Vagina (tissue), 2 donors: ENCODE measurements around the gene CD69.

Experiments used
- CTCF ChIP-seq, 3 experiments: fragments of 450-650 bp in 2 of 3; fragments of 200-600 bp in 1 of 3; sonication (generic) in 1 of 3; IDR thresholded peaks; one replicate each; pipeline ENCODE4 v1.5.1; 2017 to 2019; ENCODE audit warnings: antibody characterized with exemption in 3 of 3, mild to moderate bottlenecking in 2 of 3, moderate library complexity in 2 of 3
- POLR2A ChIP-seq, 2 donors: fragments of 450-650 bp; IDR thresholded peaks; one replicate each; pipeline ENCODE4 v1.6.1; 2017; ENCODE audit warnings: antibody characterized with exemption in 2 of 2, mild to moderate bottlenecking in 2 of 2, moderate library complexity in 2 of 2
- POLR2AphosphoS5 ChIP-seq, 2 donors: sonication (generic); formaldehyde crosslinking; IDR thresholded peaks; one replicate each; pipeline ENCODE4 v1.9.0; 2017; ENCODE audit warnings: antibody characterized with exemption in 2 of 2, mild to moderate bottlenecking in 2 of 2, low read depth in 1 of 2; ENCODE audit not compliant: insufficient read depth in 1 of 2

GRCh38 chr12:9756706-9757105, 4.0 kb downstream of the CD69 start:
- TF ChIP-seq CTCF (IDR thresholded peaks at IDR 0.05), result no peak
- TF ChIP-seq POLR2AphosphoS5 (IDR thresholded peaks at IDR 0.05; ENCODE audit: insufficient read depth in 1 of 2, low read depth in 1 of 2), result no peak
- no peak for TF ChIP-seq POLR2A (IDR thresholded peaks at IDR 0.05)
